A549 (cell line): ENCODE data around the gene GOPC.

Experiments used
- CEBPB ChIP-seq, 2 experiments: fragments of >200 bp in 1 of 2; sonication (Bioruptor Twin) in 1 of 2; formaldehyde crosslinking in 1 of 2; IDR thresholded peaks; 2 replicates each; pipeline ENCODE4 v1.6.1; 2012 to 2016
- CTCF ChIP-seq: fragments of >200 bp; sonication (Bioruptor Twin); formaldehyde crosslinking; IDR thresholded peaks from 3 replicates; pipeline ENCODE4 v1.5.1; 2016
- EHMT2 ChIP-seq: fragments of 200-600 bp; sonication (generic); IDR thresholded peaks from 2 replicates; pipeline ENCODE4 v1.6.1; 2016; ENCODE audit warnings: antibody characterized with exemption, low read depth, mild to moderate bottlenecking, moderate library complexity
- EP300 ChIP-seq, 2 experiments: fragments of >200 bp; sonication (Bioruptor Twin); formaldehyde crosslinking; IDR thresholded peaks; 2 replicates in 1 of 2; 3 replicates in 1 of 2; pipeline ENCODE4 v1.6.1; 2016 to 2017
- HEYL ChIP-seq: fragments of 250-450 bp; sonication (Bioruptor Pico); IDR thresholded peaks from 2 replicates; pipeline ENCODE4 v1.8.0; 2021; ENCODE audit warnings: mild to moderate bottlenecking, moderate library complexity
- JUN ChIP-seq, 2 experiments: fragments of >200 bp; sonication (Bioruptor Twin); formaldehyde crosslinking; IDR thresholded peaks; 2 replicates in 1 of 2; 3 replicates in 1 of 2; pipeline ENCODE4 v1.6.1; 2016 to 2017
- KDM1A ChIP-seq: fragments of 200-600 bp; sonication (generic); IDR thresholded peaks from 2 replicates; pipeline ENCODE4 v1.6.1; 2016; ENCODE audit warnings: low read depth, mild to moderate bottlenecking
- MYC ChIP-seq: IDR thresholded peaks from 2 replicates; pipeline ENCODE4 v1.6.1; 2012; ENCODE audit warnings: mild to moderate bottlenecking, inconsistent platforms, low read length, improper control_type of control experiment, borderline replicate concordance
- POLR2A ChIP-seq: IDR thresholded peaks from 2 replicates; pipeline ENCODE4 v1.6.1; 2012; ENCODE audit warnings: mild to moderate bottlenecking, low read length
- RAD21 ChIP-seq, 2 experiments: fragments of >200 bp in 1 of 2; sonication (Bioruptor Twin) in 1 of 2; formaldehyde crosslinking in 1 of 2; IDR thresholded peaks in 1 of 2; conservative IDR thresholded peaks in 1 of 2; 2 replicates in 1 of 2; 3 replicates in 1 of 2; pipeline ENCODE4 v1.6.1; 2012 to 2018; ENCODE audit warnings: inconsistent platforms in 1 of 2
- RCOR1 ChIP-seq: fragments of 150-350 bp; IDR thresholded peaks from 2 replicates; pipeline ENCODE4 v1.6.1; 2014; ENCODE audit warnings: antibody characterized with exemption, low read length, low read depth
- RNF2 ChIP-seq: fragments of 200-600 bp; sonication (generic); IDR thresholded peaks from 2 replicates; pipeline ENCODE4 v1.6.1; 2016; ENCODE audit warnings: low read depth, mild to moderate bottlenecking, antibody characterized with exemption, moderate library complexity, borderline replicate concordance
- SMC3 ChIP-seq: fragments of >200 bp; sonication (Bioruptor Twin); formaldehyde crosslinking; IDR thresholded peaks from 3 replicates; pipeline ENCODE4 v1.6.1; 2018; ENCODE audit warnings: inconsistent platforms
- ZFP36 ChIP-seq: fragments of 450-650 bp; IDR thresholded peaks from 2 replicates; pipeline ENCODE4 v1.6.1; 2014; ENCODE audit warnings: borderline replicate concordance; ENCODE audit not compliant: partially characterized antibody

- TF ChIP-seq CTCF: no peak
- no peak for TF ChIP-seq HEYL (CRISPR knock-in tag)
- TF ChIP-seq JUN (IDR thresholded peaks at IDR 0.05): no peak
- no peak for TF ChIP-seq EP300 (IDR thresholded peaks at IDR 0.05)
- TF ChIP-seq EHMT2: no peak
- no peak for TF ChIP-seq SMC3
- TF ChIP-seq RCOR1: no peak
- no peak; the same call in 1 of the 2 replicates for TF ChIP-seq POLR2A
- TF ChIP-seq KDM1A: no peak
- TF ChIP-seq MYC: no peak
- TF ChIP-seq ZFP36: no peak
- TF ChIP-seq RAD21 (conservative IDR thresholded peaks at IDR 0.05 in 1 of 2, IDR thresholded peaks at IDR 0.05 in 1 of 2): no peak
- TF ChIP-seq CEBPB (IDR thresholded peaks at IDR 0.05): no peak
- no peak for TF ChIP-seq RNF2
These were observed 733 bp upstream of the GOPC start for GRCh38 chr6:117602899-117603588.
